Measurements from ENCODE around the gene NAA16.

DNA sequence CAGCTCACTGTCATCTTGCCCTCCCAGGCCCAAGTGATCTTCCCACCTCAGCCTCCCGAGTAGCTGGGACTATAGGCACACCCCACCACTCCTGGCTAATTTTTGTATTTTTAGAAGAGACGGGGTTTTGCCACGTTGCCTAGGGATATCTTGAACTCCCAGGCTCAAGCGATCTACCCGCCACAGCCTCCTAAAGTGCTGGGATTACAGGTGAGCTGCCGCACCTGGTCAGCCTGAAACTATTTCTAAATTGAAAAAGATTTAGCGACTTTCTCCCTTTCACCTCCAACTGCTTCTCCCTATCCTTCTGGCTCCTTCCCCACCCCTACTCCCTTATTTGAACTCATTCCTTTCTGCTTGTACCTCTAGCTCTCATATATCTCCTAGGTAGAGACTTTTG, 19.8 kb upstream of the NAA16 start:
- TF ChIP-seq POLR2A (IDR thresholded peaks at IDR 0.05; ENCODE audit: low read length) (no peak), GATA1 (IDR thresholded peaks at IDR 0.05; ENCODE audit: low read depth, low read length) (no peak)
